SK-N-SH treated with all-trans-retinoic acid at 6 μM for 48 hours (cell line): ENCODE results near the gene ELAC2.

ENCODE experiments used
- ATAC-seq: fragments of 200-7000 bp; cut with Tn5 transposase; 3 replicates; pipeline ENCODE4 v1.9.1; 2020; ENCODE audit warnings: mild to moderate bottlenecking, moderate library complexity
- ARNTL ChIP-seq: fragments of 450-650 bp; formaldehyde crosslinking; IDR thresholded peaks from 2 replicates; pipeline ENCODE4 v1.5.0; 2020; ENCODE audit warnings: low read depth, mild to moderate bottlenecking, moderate library complexity, borderline replicate concordance
- BACH2 ChIP-seq: fragments of 250-450 bp; sonication (Bioruptor Pico); IDR thresholded peaks from 2 replicates; pipeline ENCODE4 v1.9.0; 2021; ENCODE audit warnings: mild to moderate bottlenecking, borderline replicate concordance
- CSDC2 ChIP-seq: fragments of 250-450 bp; sonication (Bioruptor Pico); IDR thresholded peaks from 2 replicates; pipeline ENCODE4 v1.5.0; 2020; ENCODE audit warnings: mild to moderate bottlenecking, moderate library complexity
- CSRNP3 ChIP-seq: fragments of 250-450 bp; sonication (Bioruptor Pico); IDR thresholded peaks from 2 replicates; pipeline ENCODE4 v1.5.1; 2021; ENCODE audit warnings: mild to moderate bottlenecking, moderate library complexity
- ESRRG ChIP-seq: fragments of 250-450 bp; sonication (Bioruptor Pico); IDR thresholded peaks from 2 replicates; pipeline ENCODE4 v1.6.1; 2021; ENCODE audit warnings: mild to moderate bottlenecking
- GLIS3 ChIP-seq: fragments of 250-450 bp; sonication (Bioruptor Pico); IDR thresholded peaks from 2 replicates; pipeline ENCODE4 v1.5.0; 2020; ENCODE audit warnings: mild to moderate bottlenecking, moderate library complexity
- ISL1 ChIP-seq: fragments of 250-450 bp; sonication (Bioruptor Pico); IDR thresholded peaks from 2 replicates; pipeline ENCODE4 v2.1.2; 2022; ENCODE audit warnings: mild to moderate bottlenecking, moderate library complexity
- OSR1 ChIP-seq: fragments of 250-450 bp; sonication (Bioruptor Pico); IDR thresholded peaks from 2 replicates; pipeline ENCODE4 v1.8.0; 2022; ENCODE audit warnings: moderate library complexity, mild to moderate bottlenecking, inconsistent platforms
- PATZ1 ChIP-seq: fragments of 250-450 bp; sonication (Bioruptor Pico); IDR thresholded peaks from 2 replicates; pipeline ENCODE4 v1.8.0; 2020; ENCODE audit warnings: mild to moderate bottlenecking, moderate library complexity, borderline replicate concordance
- POU6F1 ChIP-seq: fragments of 250-450 bp; sonication (Bioruptor Pico); IDR thresholded peaks from 2 replicates; pipeline ENCODE4 v1.8.0; 2021; ENCODE audit warnings: low read depth, mild to moderate bottlenecking, moderate library complexity, borderline replicate concordance
- PPARA ChIP-seq: fragments of 250-450 bp; sonication (Bioruptor Pico); IDR thresholded peaks from 2 replicates; pipeline ENCODE4 v1.5.0; 2020; ENCODE audit warnings: mild to moderate bottlenecking, borderline replicate concordance
- SNAI2 ChIP-seq: fragments of 250-450 bp; sonication (Bioruptor Pico); IDR thresholded peaks from 2 replicates; pipeline ENCODE4 v1.5.0; 2020; ENCODE audit warnings: mild to moderate bottlenecking, moderate library complexity
- TCF4 ChIP-seq: fragments of 250-450 bp; sonication (Bioruptor Pico); IDR thresholded peaks from 2 replicates; pipeline ENCODE4 v1.8.0; 2021; ENCODE audit warnings: mild to moderate bottlenecking, moderate library complexity, borderline replicate concordance
- TOX ChIP-seq: fragments of 250-450 bp; sonication (Bioruptor Pico); IDR thresholded peaks from 2 replicates; pipeline ENCODE4 v1.8.0; 2021; ENCODE audit warnings: mild to moderate bottlenecking, moderate library complexity, borderline replicate concordance
- TSHZ2 ChIP-seq: fragments of 250-450 bp; sonication (Bioruptor Pico); IDR thresholded peaks from 2 replicates; pipeline ENCODE4 v1.5.0; 2020; ENCODE audit warnings: mild to moderate bottlenecking, moderate library complexity
- ZC3H10 ChIP-seq: fragments of 250-450 bp; sonication (Bioruptor Pico); IDR thresholded peaks from 2 replicates; pipeline ENCODE4 v1.5.1; 2021; ENCODE audit warnings: mild to moderate bottlenecking, moderate library complexity
- ZFP30 ChIP-seq: fragments of 450-650 bp; formaldehyde crosslinking; IDR thresholded peaks from 2 replicates; pipeline ENCODE4 v1.5.0; 2022; ENCODE audit warnings: mild to moderate bottlenecking, moderate library complexity
- ZNF565 ChIP-seq: fragments of 450-650 bp; formaldehyde crosslinking; conservative IDR thresholded peaks from 2 replicates; pipeline ENCODE4 v1.5.0; 2020; ENCODE audit warnings: low read depth, mild to moderate bottlenecking, moderate library complexity
- ZNF70 ChIP-seq: fragments of 450-650 bp; formaldehyde crosslinking; IDR thresholded peaks from 2 replicates; pipeline ENCODE4 v1.5.0; 2020; ENCODE audit warnings: mild to moderate bottlenecking, moderate library complexity
- ZNF8 ChIP-seq: fragments of 450-650 bp; formaldehyde crosslinking; IDR thresholded peaks from 2 replicates; pipeline ENCODE4 v1.5.0; 2020; ENCODE audit warnings: mild to moderate bottlenecking, moderate library complexity

Gene ELAC2

GRCh38 chr17:12977008-12977751 lies 40.6 kb downstream of the ELAC2 start:
- TF ChIP-seq POU6F1 (no peak), SNAI2 (CRISPR knock-in tag) (no peak), ZNF8 (no peak), GLIS3 (no peak), ZNF70 (CRISPR knock-in tag) (no peak), ISL1 (no peak)

GRCh38 chr17:12974005-12974531 lies 43.8 kb downstream of the ELAC2 start:
- ATAC-seq = peak; percentile 40
- no peak for TF ChIP-seq ZNF70 (CRISPR knock-in tag)
- no peak for TF ChIP-seq ZNF8
- TF ChIP-seq CSRNP3 (CRISPR knock-in tag) = no peak
- no peak for TF ChIP-seq TCF4 (CRISPR knock-in tag)
- no peak for TF ChIP-seq ARNTL (CRISPR knock-in tag)
- TF ChIP-seq CSDC2 (CRISPR knock-in tag) = no peak
- no peak for TF ChIP-seq PATZ1 (CRISPR knock-in tag)
- no peak for TF ChIP-seq BACH2 (CRISPR knock-in tag)
- TF ChIP-seq TOX (CRISPR knock-in tag) = no peak
- TF ChIP-seq PPARA (CRISPR knock-in tag) = no peak
- TF ChIP-seq ZFP30 (CRISPR knock-in tag) = no peak

More at GRCh38 chr17:12977008-12977751, 40.6 kb downstream of the ELAC2 start:
- no peak for ATAC-seq

- TF ChIP-seq ISL1 = no peak
- no peak for TF ChIP-seq PPARA (CRISPR knock-in tag)
Measured at GRCh38 chr17:12973496-12974004, 44.3 kb downstream of the ELAC2 start.

GRCh38 chr17:12967962-12968361 lies 49.9 kb downstream of the ELAC2 start:
- TF ChIP-seq ZC3H10 (CRISPR knock-in tag) (no peak), ZNF565 (CRISPR knock-in tag) (no peak), CSDC2 (CRISPR knock-in tag) (no peak), ESRRG (CRISPR knock-in tag) (no peak), ISL1 (no peak), ZNF8 (no peak), ZNF70 (CRISPR knock-in tag) (no peak), TCF4 (CRISPR knock-in tag) (no peak), TOX (CRISPR knock-in tag) (no peak)
- TF ChIP-seq, all 23 proteins: peak for 0
- ATAC-seq = no peak

More at GRCh38 chr17:12973496-12974004, 44.3 kb downstream of the ELAC2 start:
- ATAC-seq = peak; percentile 47

- TF ChIP-seq TSHZ2 (CRISPR knock-in tag) (no peak), PPARA (CRISPR knock-in tag) (no peak), SNAI2 (CRISPR knock-in tag) (no peak), PATZ1 (CRISPR knock-in tag) (no peak), OSR1 (CRISPR knock-in tag) (no peak), TCF4 (CRISPR knock-in tag) (no peak), ZC3H10 (CRISPR knock-in tag) (no peak), GLIS3 (no peak), POU6F1 (no peak)
- no peak for ATAC-seq
Measured at GRCh38 chr17:12966413-12966812, 51.4 kb downstream of the ELAC2 start.
